Measurements from ENCODE around the gene MAK. TPM values are rescaled to one million over a fixed set of nuclear protein-coding genes. Genes with fewer than 3 reads are reported as not detected.

Gene MAK
- total and polyA plus RNA-seq, 2 donors (not counting 1 experiment from before 2014, with no cell fraction given) = 0.04 TPM; not detected in 1

- no peaks in the 10 kb centered on the region for H3K27me3 Mint-ChIP-seq
- CTCF ChIA-PET = interaction anchor here (1.8 to 3.0 kb wide), 3 partner anchors 18 to 213 kb away, joined by 5 to 10 read pairs (median 6); partner anchors contain the start of genes C6orf52 and PAK1IP1
- peaks cover 0 to 20% (median 7%) of the 10 kb centered on the region in 3 donors for H3K9me3 ChIP-seq (ENCODE audit: control extremely low read depth in 1 of 3, control insufficient read depth in 2 of 3, insufficient read depth in 1 of 3, low read length in 2 of 3)
- peaks cover 26% of the 10 kb centered on the region for H3K79me2 ChIP-seq (ENCODE audit: control insufficient read depth, insufficient read depth, low read length)
- peaks cover 16 to 31% of the 10 kb centered on the region in 2 donors for H3K4me1 ChIP-seq (ENCODE audit: control insufficient read depth in 2 of 2, insufficient read depth in 2 of 2, low read length in 2 of 2)
- POLR2A ChIA-PET = interaction anchor here (0.7 to 1.7 kb wide), 3 partner anchors 24 to 187 kb away, joined by 3 to 5 read pairs (median 4); partner anchors contain the start of genes C6orf52, PAK1IP1 and TMEM14B
- peaks cover 42% of the 10 kb centered on the region for H3K4me1 Mint-ChIP-seq
- peak within 1 kb of the TSS; percentile 98 for H3K4me3 Mint-ChIP-seq
- peak within 1 kb of the TSS; percentile 91 for H2AFZ ChIP-seq (ENCODE audit: insufficient read depth, low read depth, low read length, poor library complexity, severe bottlenecking)
- H3K27me3 ChIP-seq (replicated peaks in 1 of 4; ENCODE audit: control extremely low read depth in 1 of 4, control insufficient read depth in 3 of 4, insufficient read depth in 4 of 4, low read length in 3 of 4) = no peaks in the 10 kb centered on the region
- peak within 1 kb of the TSS; percentile 52 to 82 (median 70) for H3K4me3 ChIP-seq (ENCODE audit: control extremely low read depth in 1 of 5, extremely low read depth in 1 of 5, insufficient read depth in 1 of 5, low read depth in 2 of 5, low read length in 4 of 5)
- H3K36me3 ChIP-seq (replicated peaks in 1 of 2; ENCODE audit: control extremely low read depth in 1 of 2, control insufficient read depth in 1 of 2, extremely low read depth in 1 of 2, insufficient read depth in 2 of 2, low read length in 1 of 2) = peaks cover 0 to 10% of the 10 kb centered on the region in 2 experiments
- ATAC-seq (ENCODE audit: low read depth) (peak; percentile 99), DNase-seq (peak; percentile 82)
- intact Hi-C loops (cut with micrococcal nuclease) = loop anchor here (1.0 kb wide), 3 partner anchors 24 to 187 kb away; partner anchors contain the start of genes C6orf52, PAK1IP1 and TMEM14B
- under 1% methylated on average over 46 of the region's 55 CpGs for WGBS (ENCODE audit: insufficient coverage)
- peaks cover 3% of the 10 kb centered on the region for H3K9me3 Mint-ChIP-seq (ENCODE audit: insufficient read depth)
- peak within 1 kb of the TSS; percentile 1 to 67 for H3K27ac ChIP-seq (ENCODE audit: low read length in 2 of 2)
- H3K9ac ChIP-seq (ENCODE audit: low read length) = peak within 1 kb of the TSS; percentile 82
- peak within 1 kb of the TSS; percentile 88 for H3K4me2 ChIP-seq (replicated peaks; ENCODE audit: low read depth, low read length, poor library complexity, severe bottlenecking)
- H3K27ac Mint-ChIP-seq = peak within 1 kb of the TSS; percentile 95
- no peaks in the 10 kb centered on the region for H4K20me1 ChIP-seq (ENCODE audit: control insufficient read depth, insufficient read depth, low read length, poor library complexity, severe bottlenecking)
- TF ChIP-seq CTCF (IDR thresholded peaks at IDR 0.05) (no peak), EZH2 (IDR thresholded peaks at IDR 0.05; ENCODE audit: borderline replicate concordance, insufficient read depth, low read depth, low read length, poor library complexity, severe bottlenecking) (no peak)
Measured at GRCh38 chr6:10722820-10723566, 115.3 kb downstream of the MAK start, which contains the start of gene TMEM14C. Gene TMEM14C (plus strand): TSS chr6:10723070. CDS start chr6:10724614, 1,544 bp downstream.

- Histone ChIP-seq H3K27me3 (replicated peaks in 1 of 4; ENCODE audit: control extremely low read depth in 1 of 4, control insufficient read depth in 3 of 4, insufficient read depth in 4 of 4, low read length in 3 of 4) (no peaks in the 10 kb centered on the region), H3K36me3 (replicated peaks in 1 of 2; ENCODE audit: control extremely low read depth in 1 of 2, control insufficient read depth in 1 of 2, extremely low read depth in 1 of 2, insufficient read depth in 2 of 2, low read length in 1 of 2) (peaks cover 0 to 10% of the 10 kb centered on the region in 2 experiments), H3K9me3 (ENCODE audit: control extremely low read depth in 1 of 3, control insufficient read depth in 2 of 3, insufficient read depth in 1 of 3, low read length in 2 of 3) (peaks cover 0 to 20% (median 7%) of the 10 kb centered on the region in 3 donors), H3K79me2 (ENCODE audit: control insufficient read depth, insufficient read depth, low read length) (peaks cover 26% of the 10 kb centered on the region), H3K4me1 (ENCODE audit: control insufficient read depth in 2 of 2, insufficient read depth in 2 of 2, low read length in 2 of 2) (peaks cover 16 to 31% of the 10 kb centered on the region in 2 donors), H3K9ac (ENCODE audit: low read length) (peak overlapping the region; percentile 82), H3K4me2 (replicated peaks; ENCODE audit: low read depth, low read length, poor library complexity, severe bottlenecking) (peak overlapping the region; percentile 88), H3K27ac (ENCODE audit: low read length in 2 of 2) (peak overlapping the region; percentile 1 to 67), H3K4me3 (ENCODE audit: control extremely low read depth in 1 of 5, extremely low read depth in 1 of 5, insufficient read depth in 1 of 5, low read depth in 2 of 5, low read length in 4 of 5) (peak overlapping the region; percentile 52 to 82 (median 70)), H4K20me1 (ENCODE audit: control insufficient read depth, insufficient read depth, low read length, poor library complexity, severe bottlenecking) (no peaks in the 10 kb centered on the region), H2AFZ (ENCODE audit: insufficient read depth, low read depth, low read length, poor library complexity, severe bottlenecking) (peak overlapping the region; percentile 91)
- ATAC-seq (ENCODE audit: low read depth) = no peak
- WGBS (ENCODE audit: insufficient coverage) = 1% methylated on average over 6 of the region's 6 CpGs
- Mint-ChIP-seq H3K4me3 (peak overlapping the region; percentile 98), H3K27ac (peak overlapping the region; percentile 95), H3K27me3 (no peaks in the 10 kb centered on the region), H3K4me1 (peaks cover 42% of the 10 kb centered on the region), H3K9me3 (ENCODE audit: insufficient read depth) (peaks cover 3% of the 10 kb centered on the region)
- no peak for DNase-seq
- intact Hi-C loops (cut with micrococcal nuclease) = no loop called here
- ChIA-PET POLR2A (interaction anchor here (1.0 to 1.7 kb wide), 2 partner anchors 25 to 27 kb away, joined by 4 to 5 read pairs; partner anchors contain the start of genes C6orf52, PAK1IP1 and TMEM14B), CTCF (interaction anchor here (1.8 to 3.0 kb wide), 2 partner anchors 28 to 212 kb away, joined by 6 to 10 read pairs; partner anchors contain the start of genes C6orf52 and PAK1IP1)
- no peak for TF ChIP-seq EZH2 (IDR thresholded peaks at IDR 0.05; ENCODE audit: borderline replicate concordance, insufficient read depth, low read depth, low read length, poor library complexity, severe bottlenecking)
- no peak for TF ChIP-seq CTCF (IDR thresholded peaks at IDR 0.05)
Measured at GRCh38 chr6:10722570-10722819, 115.8 kb downstream of the MAK start.
